GM23338 (cell line): Measurements from ENCODE around the gene PALLD.

Source experiments
- CREB1 ChIP-seq: fragments of 250-450 bp; sonication (Bioruptor Pico); IDR thresholded peaks from 2 replicates; pipeline ENCODE4 v1.5.0; 2020; ENCODE audit warnings: low read depth, mild to moderate bottlenecking, moderate library complexity
- CTCF ChIP-seq, 2 experiments: fragments of 200-600 bp in 1 of 2; sonication (generic) in 1 of 2; conservative IDR thresholded peaks; 2 replicates each; pipeline versions ENCODE4 v1.5.1 to v1.6.1; 2016 to 2017; ENCODE audit warnings: antibody characterized with exemption in 2 of 2, low read depth in 2 of 2, mild to moderate bottlenecking in 2 of 2, moderate library complexity in 1 of 2
- ETS1 ChIP-seq: IDR thresholded peaks from 2 replicates; pipeline ENCODE4 v1.6.1; 2016; ENCODE audit warnings: antibody characterized with exemption
- EZH2 ChIP-seq: fragments of 200-600 bp; sonication (generic); IDR thresholded peaks from one replicate; pipeline ENCODE4 v1.8.0; 2017; ENCODE audit warnings: antibody characterized with exemption, mild to moderate bottlenecking, low read depth; ENCODE audit not compliant: unreplicated experiment
- EZH2phosphoT487 ChIP-seq: fragments of 200-600 bp; sonication (generic); IDR thresholded peaks from one replicate; pipeline ENCODE4 v1.8.1; 2018; ENCODE audit warnings: antibody characterized with exemption; ENCODE audit not compliant: unreplicated experiment
- POLR2AphosphoS5 ChIP-seq: IDR thresholded peaks from 2 replicates; pipeline ENCODE4 v1.6.1; 2016; ENCODE audit warnings: antibody characterized with exemption, low read depth
- REST ChIP-seq: IDR thresholded peaks from one replicate; pipeline ENCODE4 v1.6.1; 2018; ENCODE audit warnings: antibody characterized with exemption; ENCODE audit not compliant: unreplicated experiment

- TF ChIP-seq CTCF (conservative IDR thresholded peaks at IDR 0.05; ENCODE audit: low read depth in 2 of 2), result no peak
- no peak for TF ChIP-seq POLR2AphosphoS5
- no peak for TF ChIP-seq EZH2
- no peak for TF ChIP-seq EZH2phosphoT487
- TF ChIP-seq CREB1, result no peak
- TF ChIP-seq ETS1, result no peak
- no peak for TF ChIP-seq REST
These were observed 240.9 kb downstream of the PALLD start for GRCh38 chr4:168737806-168738172.
